ENCODE measurements around the gene DUSP23.

Gene DUSP23

GRCh38 chr1:159780583-159781582, at the start of gene DUSP23:
Gene DUSP23, plus strand, starts transcription at chr1:159780962. Its CDS starts 139 bp downstream, at chr1:159781101.
- peak; percentile 94 for DNase-seq

- DNase-seq, result no peak
Measured at GRCh38 chr1:159737238-159737916, 43.4 kb upstream of the DUSP23 start.

- no peak for DNase-seq
Measured at GRCh38 chr1:159743651-159744410, 36.9 kb upstream of the DUSP23 start.

- DNase-seq, result no peak
Measured at GRCh38 chr1:159746666-159747065, 34.1 kb upstream of the DUSP23 start.

- no peak for DNase-seq
Measured at GRCh38 chr1:159748370-159748769, 32.4 kb upstream of the DUSP23 start.

- DNase-seq, result no peak
Measured at GRCh38 chr1:159749630-159750029, 31.1 kb upstream of the DUSP23 start.

- no peak for DNase-seq
Measured at GRCh38 chr1:159750621-159751020, 30.1 kb upstream of the DUSP23 start.

- no peak for DNase-seq
Measured at GRCh38 chr1:159751031-159751430, 29.7 kb upstream of the DUSP23 start.

GRCh38 chr1:159752135-159752580, 28.6 kb upstream of the DUSP23 start:
- no peak for DNase-seq

- no peak for DNase-seq
Measured at GRCh38 chr1:159753386-159753785, 27.4 kb upstream of the DUSP23 start.

- no peak for DNase-seq
Measured at GRCh38 chr1:159755451-159756007, 25.2 kb upstream of the DUSP23 start.

GRCh38 chr1:159756397-159756796, 24.4 kb upstream of the DUSP23 start:
- no peak for DNase-seq

- no peak for DNase-seq
Measured at GRCh38 chr1:159763686-159764085, 17.1 kb upstream of the DUSP23 start.

- DNase-seq, result no peak
Measured at GRCh38 chr1:159765806-159766205, 15.0 kb upstream of the DUSP23 start.

- no peak for DNase-seq
Measured at GRCh38 chr1:159771127-159771895, 9.5 kb upstream of the DUSP23 start.

GRCh38 chr1:159774465-159774864, 6.3 kb upstream of the DUSP23 start:
- DNase-seq, result no peak

GRCh38 chr1:159775716-159776115, 5.0 kb upstream of the DUSP23 start:
- DNase-seq, result no peak

- DNase-seq, result no peak
Measured at GRCh38 chr1:159778266-159778665, 2.5 kb upstream of the DUSP23 start.

GRCh38 chr1:159779403-159779851, 1.3 kb upstream of the DUSP23 start:
- no peak for DNase-seq

GRCh38 chr1:159781992-159782391, 1.2 kb downstream of the DUSP23 start:
- DNase-seq, result no peak

- DNase-seq, result no peak
Measured at GRCh38 chr1:159783724-159784123, 3.0 kb downstream of the DUSP23 start.

GRCh38 chr1:159786465-159786864, 5.7 kb downstream of the DUSP23 start:
- no peak for DNase-seq

Measured in activated CD8-positive, alpha-beta memory T cell treated with anti-CD3 and anti-CD28 coated beads, Interleukin-2, amount 50 U/mL, for 48 hours (primary cell).